ENCODE data around the gene KANSL1.

- TF ChIP-seq YY1 (IDR thresholded peaks at IDR 0.05; ENCODE audit: low read depth) (no peak), ZBTB7A (IDR thresholded peaks at IDR 0.05; ENCODE audit: low read depth) (no peak), FOXM1 (IDR thresholded peaks at IDR 0.05; ENCODE audit: borderline replicate concordance, low read depth) (no peak), EP300 (IDR thresholded peaks at IDR 0.05; ENCODE audit: borderline replicate concordance) (no peak)
- TF ChIP-seq, protein P1, sequence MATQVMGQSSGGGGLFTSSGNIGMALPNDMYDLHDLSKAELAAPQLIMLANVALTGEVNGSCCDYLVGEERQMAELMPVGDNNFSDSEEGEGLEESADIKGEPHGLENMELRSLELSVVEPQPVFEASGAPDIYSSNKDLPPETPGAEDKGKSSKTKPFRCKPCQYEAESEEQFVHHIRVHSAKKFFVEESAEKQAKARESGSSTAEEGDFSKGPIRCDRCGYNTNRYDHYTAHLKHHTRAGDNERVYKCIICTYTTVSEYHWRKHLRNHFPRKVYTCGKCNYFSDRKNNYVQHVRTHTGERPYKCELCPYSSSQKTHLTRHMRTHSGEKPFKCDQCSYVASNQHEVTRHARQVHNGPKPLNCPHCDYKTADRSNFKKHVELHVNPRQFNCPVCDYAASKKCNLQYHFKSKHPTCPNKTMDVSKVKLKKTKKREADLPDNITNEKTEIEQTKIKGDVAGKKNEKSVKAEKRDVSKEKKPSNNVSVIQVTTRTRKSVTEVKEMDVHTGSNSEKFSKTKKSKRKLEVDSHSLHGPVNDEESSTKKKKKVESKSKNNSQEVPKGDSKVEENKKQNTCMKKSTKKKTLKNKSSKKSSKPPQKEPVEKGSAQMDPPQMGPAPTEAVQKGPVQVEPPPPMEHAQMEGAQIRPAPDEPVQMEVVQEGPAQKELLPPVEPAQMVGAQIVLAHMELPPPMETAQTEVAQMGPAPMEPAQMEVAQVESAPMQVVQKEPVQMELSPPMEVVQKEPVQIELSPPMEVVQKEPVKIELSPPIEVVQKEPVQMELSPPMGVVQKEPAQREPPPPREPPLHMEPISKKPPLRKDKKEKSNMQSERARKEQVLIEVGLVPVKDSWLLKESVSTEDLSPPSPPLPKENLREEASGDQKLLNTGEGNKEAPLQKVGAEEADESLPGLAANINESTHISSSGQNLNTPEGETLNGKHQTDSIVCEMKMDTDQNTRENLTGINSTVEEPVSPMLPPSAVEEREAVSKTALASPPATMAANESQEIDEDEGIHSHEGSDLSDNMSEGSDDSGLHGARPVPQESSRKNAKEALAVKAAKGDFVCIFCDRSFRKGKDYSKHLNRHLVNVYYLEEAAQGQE (IDR thresholded peaks at IDR 0.05; ENCODE audit: low read depth): no peak
Observed at GRCh38 chr17:46160169-46160568, 33.1 kb downstream of the KANSL1 start.
